Heart left ventricle (tissue), 16 donors: ENCODE measurements around the gene TGIF1. TPM values are rescaled to one million over a fixed set of nuclear protein-coding genes. Genes with fewer than 3 reads are reported as not detected.

Experiments used
- ATAC-seq, 4 donors: fragments of 200-7000 bp; cut with Tn5 transposase; one replicate each; pipeline ENCODE4 v1.9.1; 2020 to 2022; ENCODE audit warnings: moderate library complexity in 4 of 4, mild to moderate bottlenecking in 3 of 4, moderate number of reproducible peaks in 1 of 4
- DNase-seq, 5 donors: peaks; one replicate each; pipeline ENCODE4 v3.0.0-alpha.2; 2020
- H3K27ac ChIP-seq, 12 donors: fragments of 200-600 bp; sonication (generic) in 4 of 12; one replicate each; pipeline versions ENCODE4 v1.5.0 to v1.8.0; 2016 to 2022; ENCODE audit warnings: mild to moderate bottlenecking in 2 of 12
- H3K27me3 ChIP-seq, 9 donors: fragments of 200-600 bp; sonication (generic) in 2 of 9; one replicate each; pipeline versions ENCODE4 v1.5.1 to v1.8.0; 2016 to 2022; ENCODE audit warnings: mild to moderate bottlenecking in 3 of 9
- H3K36me3 ChIP-seq, 9 donors: fragments of 200-600 bp; sonication (generic) in 2 of 9; one replicate each; pipeline versions ENCODE4 v1.5.0 to v1.8.0; 2018 to 2022; ENCODE audit warnings: mild to moderate bottlenecking in 2 of 9
- H3K4me1 ChIP-seq, 12 donors: fragments of 200-600 bp; sonication (generic) in 4 of 12; one replicate each; pipeline versions ENCODE4 v1.5.0 to v1.8.0; 2016 to 2022; ENCODE audit warnings: mild to moderate bottlenecking in 3 of 12
- H3K4me3 ChIP-seq, 12 donors: fragments of 200-600 bp; sonication (generic) in 4 of 12; one replicate each; pipeline versions ENCODE4 v1.5.0 to v1.8.0; 2017 to 2022; ENCODE audit warnings: mild to moderate bottlenecking in 9 of 12, moderate library complexity in 4 of 12
- H3K9me3 ChIP-seq, 12 donors: fragments of 200-600 bp; sonication (generic) in 4 of 12; one replicate each; pipeline versions ENCODE4 v1.5.0 to v1.8.0; 2016 to 2022; ENCODE audit warnings: mild to moderate bottlenecking in 1 of 12
- CTCF ChIP-seq, 12 donors: fragments of 200-600 bp; sonication (generic) in 4 of 12; IDR thresholded peaks; one replicate each; pipeline versions ENCODE4 v1.5.0 to v1.8.0; 2018 to 2022; ENCODE audit warnings: antibody characterized with exemption in 12 of 12, mild to moderate bottlenecking in 5 of 12
- POLR2A ChIP-seq, 2 donors: fragments of 450-650 bp; IDR thresholded peaks; one replicate each; pipeline ENCODE4 v1.6.1; 2017; ENCODE audit warnings: antibody characterized with exemption in 2 of 2, mild to moderate bottlenecking in 2 of 2, moderate library complexity in 2 of 2
- WGBS, 4 donors: extraction: QIAGEN DNeasy Blood & Tissue Kit in 2 of 4; methylation state at CpG; one replicate each; pipeline versions ENCODE4 v1.1.5 to v1.1.7; 2013 to 2018; 5-methylcytosine and 5-hydroxymethylcytosine counted together
- intact Hi-C, 10 donors: fragments of 100-400 bp; cut with DNase I; formaldehyde crosslinking; loops; one replicate each; pipeline versions ENCODE4 v1.11.1 to v1.14.2; 2022
- polyA plus RNA-seq, 2 donors: library from polyadenylated mRNA; stranded (reverse); fragments of 200-250 nt; gene quantifications; one replicate each; pipeline ENCODE4 v1.2.3, GENCODE V29; 2013
- total RNA-seq, 9 donors: library from RNA; depleted of rRNA in 2 of 9; stranded (reverse); fragments of >200 nt in 2 of 9; fragmentation: NEBNext Ultra II Directional in 3 of 9; extraction: Animal tissue kit (Norgen Biotek cat#: 25700) in 3 of 9; gene quantifications; one replicate each; pipeline versions ENCODE4 v1.1.0 to v1.2.4, GENCODE V29; 2016 to 2023
- donor health status: ischemic (EF 13 %, LVEDD 7.1; RV severe dilation, severe dysfunction).
- donor health status: healthy with polysubstance abuse.
- donor health status: DM: no; HTN: yes; CAD: no.
- donor health status: DM: no; HTN: no; CAD: no.
- donor health status: ischemic (EF 25% LVEDD 6.9; RV normal size, moderate dysfunction).
- donor health status: ischemic (EF 25% LVEDD 5.7; RV mildly dilated, moderate dysfunction).
- donor health status: healthy.
- donor health status: DM: yes; HTN: yes; CAD: no.
- donor health status: ischemic (EF 35%, LVEDD 5.7; RV mildly dilated, moderate dysfunction).
- donor health status: nonischemic (EF 11% LVEDD 7.7; RV severe dilation, severe dysfunction).
- donor health status: DM: yes; HTN: yes; CAD: no.
- donor health status: PGD.
- donor health status: ischemic (EF 29% LVEDD 5.4; RV normal size, mild dysfunction).
- donor health status: nonischemic (EF 23%, LVEDD 6.1; RV moderate dilation, normal function).

TGIF1 gene
- total and polyA plus RNA-seq, 11 donors = 5.0 to 37.5 (median 15.4) TPM

DNA sequence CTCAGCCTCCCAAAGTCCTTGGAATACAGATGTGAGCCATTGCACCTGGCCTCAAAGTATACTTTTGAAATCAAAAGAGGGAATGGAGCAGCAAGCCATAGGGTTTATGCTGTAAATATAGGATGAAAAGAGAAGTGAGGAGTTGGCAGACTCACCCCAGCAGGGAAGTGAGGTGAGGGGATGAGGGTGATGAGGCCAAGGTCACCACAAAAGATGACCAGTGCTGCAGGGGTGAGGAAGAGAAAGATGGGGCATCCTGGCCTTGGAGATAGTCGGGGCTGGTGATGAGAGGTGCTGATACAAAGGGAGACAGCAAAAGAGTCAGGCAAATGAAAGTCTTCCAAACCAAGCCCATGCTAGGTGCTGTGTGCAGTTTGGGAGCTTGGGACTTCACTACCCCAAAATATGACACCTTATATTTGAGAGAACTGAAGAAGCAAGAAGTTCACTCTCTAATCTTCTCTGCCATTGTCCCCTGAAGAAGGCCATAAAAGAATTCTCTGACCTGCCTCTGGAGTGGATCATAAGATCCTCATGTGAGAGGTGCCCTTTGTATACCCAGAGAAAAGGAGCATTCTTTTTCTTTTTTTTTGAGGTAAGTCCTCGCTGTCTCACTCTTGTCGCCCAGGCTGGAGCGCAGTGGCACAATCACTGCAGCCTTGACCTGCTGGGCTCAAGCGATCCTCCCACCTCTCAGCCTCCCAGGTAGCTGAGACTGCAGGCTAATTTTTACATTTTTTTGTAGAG, 31.0 kb downstream of the TGIF1 start:
- H3K4me1 ChIP-seq = no peaks in the 10 kb centered on the region

DNA sequence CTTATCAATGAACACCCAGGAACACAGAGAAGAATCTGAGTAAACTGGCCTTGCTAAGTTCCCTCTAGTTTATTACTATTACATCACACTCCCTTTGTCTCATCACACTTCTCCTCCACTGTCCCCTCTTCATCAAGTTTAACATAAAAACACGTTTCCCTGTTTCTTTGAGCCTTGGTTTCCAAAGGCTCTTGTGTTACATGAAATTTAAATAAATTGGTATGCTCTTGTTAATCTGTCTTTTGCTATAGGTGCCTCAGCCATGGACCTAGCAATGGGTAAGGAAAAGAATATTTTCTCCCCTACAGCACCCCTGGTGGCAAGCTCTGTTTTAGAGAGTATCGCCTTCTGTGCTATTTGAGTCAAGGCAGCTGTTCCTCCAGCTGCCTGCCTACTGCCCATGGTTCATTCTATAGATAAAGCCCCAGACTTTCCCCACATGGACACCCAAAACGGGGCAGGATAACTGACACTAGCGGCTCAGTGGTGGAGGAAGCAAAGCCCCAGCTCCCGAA, 31.8 kb downstream of the TGIF1 start:
- H3K9me3 ChIP-seq = no peaks in the 10 kb centered on the region
- H3K36me3 ChIP-seq = no peaks in the 10 kb centered on the region
- 32 to 45% (median 34%) methylated on average over 5 of the region's 5 CpGs for WGBS, 4 donors
- DNase-seq = no peak
- H3K27me3 ChIP-seq = no peaks in the 10 kb centered on the region
- H3K4me3 ChIP-seq = no peak overlapping the region
- no peaks in the 10 kb centered on the region for H3K4me1 ChIP-seq
- H3K27ac ChIP-seq = no peak overlapping the region
- peak in 2 of 4 donors; percentile 68 to 69 for ATAC-seq
- intact Hi-C loops = no loop called here
- peak in 9 of 12 donors; percentile 15 to 51 (median 33) for TF ChIP-seq CTCF (IDR thresholded peaks at IDR 0.05)
- no peak for TF ChIP-seq POLR2A (IDR thresholded peaks at IDR 0.05)

More for the DNA sequence above, 31.0 kb downstream of the TGIF1 start:
- intact Hi-C loops = no loop called here
- ATAC-seq = no peak
- TF ChIP-seq CTCF (IDR thresholded peaks at IDR 0.05) (no peak), POLR2A (IDR thresholded peaks at IDR 0.05) (no peak)
- DNase-seq = no peak
- no peak overlapping the region for H3K27ac ChIP-seq
- H3K9me3 ChIP-seq = no peaks in the 10 kb centered on the region
- no peak overlapping the region for H3K4me3 ChIP-seq
- WGBS, 4 donors = 89 to 94% (median 92%) methylated on average over 5 of the region's 5 CpGs
- H3K27me3 ChIP-seq = no peaks in the 10 kb centered on the region
- no peaks in the 10 kb centered on the region for H3K36me3 ChIP-seq

- TF ChIP-seq POLR2A (IDR thresholded peaks at IDR 0.05) (no peak), CTCF (IDR thresholded peaks at IDR 0.05) (no peak)
- no peaks in the 10 kb centered on the region for H3K36me3 ChIP-seq
- WGBS, 4 donors = 73 to 85% (median 84%) methylated on average over 3 of the region's 3 CpGs
- H3K4me3 ChIP-seq = no peak overlapping the region
- no peaks in the 10 kb centered on the region for H3K9me3 ChIP-seq
- no peaks in the 10 kb centered on the region for H3K4me1 ChIP-seq
- H3K27ac ChIP-seq = no peak overlapping the region
- intact Hi-C loops = no loop called here
- H3K27me3 ChIP-seq = no peaks in the 10 kb centered on the region
- DNase-seq = no peak
- ATAC-seq = no peak
Measured at GRCh38 chr18:3482258-3482657, 32.3 kb downstream of the TGIF1 start.

DNA sequence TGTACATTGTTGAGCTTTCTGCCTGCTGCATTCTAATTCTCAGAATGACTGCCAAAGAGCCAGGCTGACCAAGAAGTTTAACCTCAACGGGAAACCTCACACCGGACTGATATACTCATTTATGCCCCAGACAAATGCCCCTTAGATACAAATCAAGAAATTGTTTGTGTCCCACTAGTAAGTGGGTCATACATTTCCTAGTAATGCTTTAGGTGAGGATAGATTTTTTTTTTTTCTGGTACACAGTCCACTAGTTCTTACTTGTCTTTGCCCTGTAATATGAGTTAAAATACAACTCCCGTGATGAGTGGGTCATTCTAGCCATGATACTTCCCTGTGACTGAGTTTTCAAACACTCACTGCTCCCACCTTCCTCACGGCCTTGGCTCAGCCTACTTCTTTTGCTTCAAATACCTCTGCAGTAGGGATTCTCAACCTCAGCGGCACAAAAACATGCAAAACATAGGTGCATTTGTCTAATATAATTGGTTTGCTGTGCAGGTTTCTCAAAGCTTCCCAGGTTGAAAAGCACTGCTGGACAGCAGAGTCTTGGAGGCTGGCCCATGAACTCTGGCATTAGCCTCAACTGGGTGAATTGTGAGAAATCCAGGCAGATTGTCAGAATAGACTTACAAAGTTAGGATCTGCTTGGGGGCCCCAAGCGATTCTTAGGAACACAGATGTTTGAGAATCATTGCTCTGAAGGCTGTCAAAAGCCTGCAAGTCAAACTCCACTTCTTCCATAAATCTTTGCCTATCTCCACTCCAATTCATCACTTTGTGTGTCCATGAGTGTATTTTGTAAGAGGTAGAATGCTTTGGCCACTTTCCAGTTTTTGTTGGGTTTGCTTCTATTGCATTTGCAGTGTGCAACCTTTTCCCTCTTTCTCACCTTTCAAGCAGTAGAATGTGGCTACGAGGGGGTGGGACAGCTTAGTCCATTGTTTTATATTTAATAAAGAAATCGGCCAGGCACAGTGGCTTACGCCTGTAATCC, 35.5 kb downstream of the TGIF1 start:
- H3K27ac ChIP-seq = no peak overlapping the region
- ATAC-seq = no peak

More for the DNA sequence above, 35.5 kb downstream of the TGIF1 start:
- Histone ChIP-seq H3K4me1 (no peaks in the 10 kb centered on the region), H3K36me3 (no peaks in the 10 kb centered on the region), H3K27me3 (no peaks in the 10 kb centered on the region), H3K9me3 (no peaks in the 10 kb centered on the region), H3K4me3 (no peak overlapping the region)
- no peak for DNase-seq
- WGBS, 4 donors = 88 to 94% (median 91%) methylated on average over 9 of the region's 9 CpGs
- intact Hi-C loops = no loop called here
- no peak for TF ChIP-seq POLR2A (IDR thresholded peaks at IDR 0.05)
- no peak for TF ChIP-seq CTCF (IDR thresholded peaks at IDR 0.05)
